GM23338 (cell line): ENCODE data around the gene LNPEP. TPM values are rescaled to one million over a fixed set of nuclear protein-coding genes. Genes with fewer than 3 reads are reported as not detected.

ENCODE experiments used
- ATAC-seq: fragments of 200-7000 bp; cut with Tn5 transposase; 3 replicates; pipeline ENCODE4 v1.9.1; 2020
- DNase-seq: peaks from one replicate; pipeline ENCODE4 v3.0.0-alpha.2; 2015; ENCODE audit warnings: low spot score
- H2AFZ ChIP-seq: fragments of 200-600 bp; sonication (generic); 2 replicates; pipeline ENCODE4 v1.8.0; 2016; ENCODE audit warnings: antibody characterized with exemption, mild to moderate bottlenecking, moderate library complexity
- H3F3A ChIP-seq: fragments of 200-600 bp; sonication (generic); replicated peaks from 2 replicates; pipeline ENCODE4 v1.8.0; 2017; ENCODE audit warnings: antibody characterized with exemption, mixed run types, low read depth
- H3K27ac ChIP-seq: fragments of 200-600 bp; sonication (generic); 2 replicates; pipeline ENCODE4 v1.6.1; 2016; ENCODE audit warnings: low read depth
- H3K27me3 ChIP-seq: fragments of 200-600 bp; sonication (generic); 2 replicates; pipeline ENCODE4 v1.8.0; 2016; ENCODE audit warnings: mild to moderate bottlenecking, mixed run types, moderate library complexity; ENCODE audit not compliant: insufficient read depth
- H3K36me3 ChIP-seq: fragments of 200-600 bp; sonication (generic); 2 replicates; pipeline ENCODE4 v1.8.0; 2016; ENCODE audit warnings: mild to moderate bottlenecking; ENCODE audit not compliant: insufficient read depth
- H3K4me1 ChIP-seq: fragments of 200-600 bp; sonication (generic); 2 replicates; pipeline ENCODE4 v1.8.0; 2016; ENCODE audit warnings: mild to moderate bottlenecking, moderate library complexity; ENCODE audit not compliant: insufficient read depth
- H3K4me2 ChIP-seq: fragments of 200-600 bp; sonication (generic); 2 replicates; pipeline ENCODE4 v1.7.1; 2017; ENCODE audit warnings: mixed run types
- H3K4me3 ChIP-seq: fragments of 200-600 bp; sonication (generic); 2 replicates; pipeline ENCODE4 v1.6.1; 2016; ENCODE audit warnings: mixed run types
- H3K79me2 ChIP-seq: fragments of 200-600 bp; sonication (generic); replicated peaks from 2 replicates; pipeline ENCODE4 v1.8.0; 2017; ENCODE audit warnings: mild to moderate bottlenecking; ENCODE audit not compliant: insufficient read depth
- H3K9me2 ChIP-seq: fragments of 200-600 bp; sonication (generic); 2 replicates; pipeline ENCODE4 v1.8.0; 2017; ENCODE audit not compliant: insufficient read depth
- H4K20me1 ChIP-seq: fragments of 200-600 bp; sonication (generic); replicated peaks from 2 replicates; pipeline ENCODE4 v1.8.0; 2017; ENCODE audit warnings: mild to moderate bottlenecking; ENCODE audit not compliant: insufficient read depth
- H3K27ac Mint-ChIP-seq: 2 replicates; pipeline ENCODE4 v1.8.0; 2020; ENCODE audit warnings: inconsistent platforms, mild to moderate bottlenecking, moderate library complexity, mixed read lengths
- H3K27me3 Mint-ChIP-seq: 3 replicates; pipeline ENCODE4 v1.8.0; 2022; ENCODE audit warnings: low read depth, mild to moderate bottlenecking, moderate library complexity, mixed read lengths, inconsistent platforms; ENCODE audit not compliant: insufficient read depth, poor library complexity
- H3K36me3 Mint-ChIP-seq: 3 replicates; pipeline ENCODE4 v1.8.0; 2021; ENCODE audit warnings: low read depth, mild to moderate bottlenecking, inconsistent platforms, moderate library complexity, mixed read lengths
- H3K4me1 Mint-ChIP-seq: 3 replicates; pipeline ENCODE4 v1.8.0; 2020; ENCODE audit warnings: mild to moderate bottlenecking, inconsistent platforms, mixed read lengths
- H3K4me3 Mint-ChIP-seq: 3 replicates; pipeline ENCODE4 v1.8.0; 2021; ENCODE audit warnings: moderate library complexity, mild to moderate bottlenecking, inconsistent platforms, mixed read lengths
- H3K9me3 Mint-ChIP-seq: 3 replicates; pipeline ENCODE4 v1.8.0; 2020; ENCODE audit warnings: moderate library complexity, mild to moderate bottlenecking, inconsistent platforms, mixed read lengths
- CREB1 ChIP-seq: fragments of 250-450 bp; sonication (Bioruptor Pico); IDR thresholded peaks from 2 replicates; pipeline ENCODE4 v1.5.0; 2020; ENCODE audit warnings: low read depth, mild to moderate bottlenecking, moderate library complexity
- CTCF ChIP-seq, 2 experiments: fragments of 200-600 bp in 1 of 2; sonication (generic) in 1 of 2; conservative IDR thresholded peaks; 2 replicates each; pipeline versions ENCODE4 v1.5.1 to v1.6.1; 2016 to 2017; ENCODE audit warnings: antibody characterized with exemption in 2 of 2, low read depth in 2 of 2, mild to moderate bottlenecking in 2 of 2, moderate library complexity in 1 of 2
- JUNB ChIP-seq: IDR thresholded peaks from one replicate; pipeline ENCODE4 v1.6.1; 2016; ENCODE audit warnings: antibody characterized with exemption; ENCODE audit not compliant: unreplicated experiment
- STAT1 ChIP-seq: IDR thresholded peaks from one replicate; pipeline ENCODE4 v1.6.1; 2016; ENCODE audit warnings: antibody characterized with exemption; ENCODE audit not compliant: unreplicated experiment
- ZNF331 ChIP-seq: fragments of 250-450 bp; sonication (Bioruptor Pico); IDR thresholded peaks from 2 replicates; pipeline ENCODE4 v1.5.0; 2020; ENCODE audit warnings: low read depth, mild to moderate bottlenecking, moderate library complexity
- polyA plus RNA-seq: library from polyadenylated mRNA; unstranded; fragments of >200 nt; fragmentation: Nextera tagmentation; extraction: Ambion mirVana; gene quantifications from 2 replicates; pipeline ENCODE4 v1.2.1, GENCODE V29; 2016
- total RNA-seq: library from RNA; depleted of rRNA; stranded (reverse); fragments of >200 nt; shearing (Covaris generic); gene quantifications from 2 replicates; pipeline ENCODE4 v1.2.3, GENCODE V29; 2014
- TF ChIP-seq, protein P1 (sequence below): IDR thresholded peaks from 2 replicates; pipeline ENCODE4 v1.6.1; 2016; ENCODE audit warnings: antibody characterized with exemption

Gene LNPEP
- total and polyA plus RNA-seq, 2 experiments from 2014 or later: 1.2 to 8.3 TPM

- TF ChIP-seq, protein P1, sequence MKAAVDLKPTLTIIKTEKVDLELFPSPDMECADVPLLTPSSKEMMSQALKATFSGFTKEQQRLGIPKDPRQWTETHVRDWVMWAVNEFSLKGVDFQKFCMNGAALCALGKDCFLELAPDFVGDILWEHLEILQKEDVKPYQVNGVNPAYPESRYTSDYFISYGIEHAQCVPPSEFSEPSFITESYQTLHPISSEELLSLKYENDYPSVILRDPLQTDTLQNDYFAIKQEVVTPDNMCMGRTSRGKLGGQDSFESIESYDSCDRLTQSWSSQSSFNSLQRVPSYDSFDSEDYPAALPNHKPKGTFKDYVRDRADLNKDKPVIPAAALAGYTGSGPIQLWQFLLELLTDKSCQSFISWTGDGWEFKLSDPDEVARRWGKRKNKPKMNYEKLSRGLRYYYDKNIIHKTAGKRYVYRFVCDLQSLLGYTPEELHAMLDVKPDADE: no peak
Observed at GRCh38 chr5:97044052-97044451, 108.2 kb downstream of the LNPEP start (continued).

GRCh38 chr5:97046270-97046982 is 110.5 kb downstream of the LNPEP start:
- no peaks in the 10 kb centered on the region for H3F3A ChIP-seq
- no peak overlapping the region for H3K4me2 ChIP-seq
- H3K36me3 Mint-ChIP-seq: no peaks in the 10 kb centered on the region
- H3K4me3 ChIP-seq: no peak overlapping the region
- DNase-seq (peak; percentile 27), ATAC-seq (no peak)
- H3K36me3 ChIP-seq: no peaks in the 10 kb centered on the region
- peaks cover 5% of the 10 kb centered on the region; the same call in 1 of the 2 replicates for H3K9me2 ChIP-seq
- no peak overlapping the region for H3K27ac ChIP-seq
- H3K4me3 Mint-ChIP-seq: no peak overlapping the region
- H4K20me1 ChIP-seq: no peaks in the 10 kb centered on the region
- no peaks in the 10 kb centered on the region for H3K4me1 ChIP-seq
- H3K79me2 ChIP-seq: no peaks in the 10 kb centered on the region
- TF ChIP-seq CREB1: no peak
- no peak for TF ChIP-seq STAT1
- peak in 1 of 2 experiments; percentile 30; a peak in 2 of 4 replicates for TF ChIP-seq CTCF (conservative IDR thresholded peaks at IDR 0.05; ENCODE audit: low read depth in 2 of 2)
- no peak for TF ChIP-seq JUNB
- no peak for TF ChIP-seq ZNF331 (CRISPR knock-in tag)
- peaks cover 10% of the 10 kb centered on the region; the same call in 2 of the 3 replicates for H3K4me1 Mint-ChIP-seq
- H2AFZ ChIP-seq: no peak overlapping the region
- no peak overlapping the region for H3K27ac Mint-ChIP-seq
- H3K27me3 ChIP-seq: no peaks in the 10 kb centered on the region
- H3K9me3 Mint-ChIP-seq: no peaks in the 10 kb centered on the region; the same call in 1 of the 3 replicates
- H3K27me3 Mint-ChIP-seq: peaks cover 5% of the 10 kb centered on the region

GRCh38 chr5:97047076-97047475 is 111.2 kb downstream of the LNPEP start:
- H3K27me3 Mint-ChIP-seq: peaks cover 5% of the 10 kb centered on the region
- TF ChIP-seq STAT1: no peak
- no peak overlapping the region for H3K27ac Mint-ChIP-seq
- Histone ChIP-seq H3K4me3 (no peak overlapping the region), H3K4me1 (no peaks in the 10 kb centered on the region), H2AFZ (no peak overlapping the region), H3K4me2 (no peak overlapping the region), H3K9me2 (peaks cover 5% of the 10 kb centered on the region; the same call in 1 of the 2 replicates), H4K20me1 (no peaks in the 10 kb centered on the region), H3K79me2 (no peaks in the 10 kb centered on the region), H3K27me3 (no peaks in the 10 kb centered on the region), H3K27ac (no peak overlapping the region), H3F3A (no peaks in the 10 kb centered on the region), H3K36me3 (no peaks in the 10 kb centered on the region)
- no peak for ATAC-seq
- H3K4me3 Mint-ChIP-seq: no peak overlapping the region
- no peaks in the 10 kb centered on the region for H3K36me3 Mint-ChIP-seq
- H3K9me3 Mint-ChIP-seq: no peaks in the 10 kb centered on the region; the same call in 1 of the 3 replicates
- peaks cover 10% of the 10 kb centered on the region; the same call in 2 of the 3 replicates for H3K4me1 Mint-ChIP-seq
- no peak for DNase-seq
